ENCODE results near the gene CAV1.

The CAV1 gene

DNA sequence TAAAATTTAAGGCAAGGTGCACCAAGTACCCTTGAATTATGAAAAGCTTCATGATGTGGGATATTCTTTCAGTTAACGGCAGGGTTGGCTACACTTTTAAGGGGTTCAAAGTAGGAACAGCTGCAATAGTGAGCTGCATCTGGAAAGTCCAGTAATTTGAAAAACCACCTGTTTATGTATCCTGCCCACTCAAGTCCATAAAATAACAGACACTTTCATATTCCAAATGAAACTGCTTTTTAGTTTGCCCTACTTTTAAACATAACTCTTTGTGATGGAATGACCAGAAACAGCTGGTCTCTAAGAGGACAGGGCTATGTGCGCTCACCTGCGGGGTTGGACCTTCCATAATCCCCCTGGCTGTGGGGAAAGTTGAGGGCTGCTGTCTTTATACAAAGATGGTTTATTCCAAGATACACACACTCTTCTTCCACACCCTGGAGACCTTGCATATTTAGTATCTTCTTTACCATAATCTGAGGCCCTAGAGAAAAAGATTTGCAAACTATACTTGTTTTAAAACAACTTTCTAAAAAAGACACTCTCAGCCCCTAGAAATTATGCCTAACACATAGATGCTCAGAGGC lies 7.4 kb downstream of the CAV1 start:
- no peak for DNase-seq

DNA sequence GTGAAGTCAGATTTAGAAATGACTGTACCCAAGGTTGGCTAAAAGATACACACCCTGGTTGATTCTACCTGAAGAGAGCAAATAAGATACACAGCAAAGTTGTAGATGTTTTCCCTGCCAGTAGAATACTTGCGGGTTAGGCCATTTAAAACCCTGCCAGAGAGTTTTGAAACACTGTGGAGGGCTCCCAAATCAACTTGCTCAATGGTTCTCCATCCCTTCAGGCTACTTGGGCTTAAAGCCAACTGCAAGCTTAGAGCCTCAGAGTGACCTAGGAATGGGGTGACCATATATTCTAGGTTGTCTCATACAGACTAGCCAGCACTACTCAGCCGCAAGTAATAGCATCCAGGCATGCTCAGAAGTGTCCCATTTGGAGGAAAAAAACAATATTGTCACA lies 10.0 kb downstream of the CAV1 start:
- DNase-seq = no peak

GRCh38 chr7:116535416-116535815 lies 10.6 kb downstream of the CAV1 start:
- DNase-seq = no peak

DNA sequence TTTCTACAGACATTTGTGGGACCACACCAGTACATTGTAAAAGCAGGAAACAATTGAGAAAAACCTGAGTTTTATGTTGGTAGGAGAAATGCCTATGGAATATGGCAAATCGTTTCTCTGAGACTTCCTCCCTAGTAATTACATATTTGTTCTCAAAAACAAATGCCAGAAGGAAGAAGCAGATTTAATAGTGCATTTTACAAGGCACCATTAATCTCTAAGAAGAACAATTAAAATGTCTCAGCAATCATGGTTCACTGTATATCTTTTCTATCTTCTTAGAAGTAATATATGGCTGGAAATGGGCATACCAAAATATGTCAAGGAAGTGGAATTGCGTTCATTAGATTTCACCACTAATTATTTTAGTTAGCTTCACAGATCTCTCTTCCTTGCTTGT lies 13.3 kb downstream of the CAV1 start:
- DNase-seq = no peak

GRCh38 chr7:116539879-116540278 lies 15.0 kb downstream of the CAV1 start:
- DNase-seq = no peak

DNA sequence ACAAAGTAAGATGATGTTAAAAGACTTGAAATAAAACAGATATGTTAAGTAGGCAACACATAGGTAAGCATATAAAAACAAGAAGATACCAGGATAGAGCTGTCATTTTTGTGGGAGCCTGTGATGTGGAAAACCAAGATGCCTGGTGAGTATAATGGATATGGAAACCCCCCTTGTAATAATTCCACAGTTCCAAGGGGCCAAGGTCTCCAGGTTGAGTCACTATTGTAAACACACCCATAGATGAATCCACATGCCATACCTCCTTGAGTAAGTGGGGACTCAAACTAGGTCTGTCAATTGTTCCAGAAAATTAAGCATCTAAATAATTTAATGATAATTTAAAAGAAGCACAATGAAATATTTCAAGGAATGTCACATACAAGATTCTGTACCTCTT lies 15.9 kb downstream of the CAV1 start:
- no peak for DNase-seq

DNA sequence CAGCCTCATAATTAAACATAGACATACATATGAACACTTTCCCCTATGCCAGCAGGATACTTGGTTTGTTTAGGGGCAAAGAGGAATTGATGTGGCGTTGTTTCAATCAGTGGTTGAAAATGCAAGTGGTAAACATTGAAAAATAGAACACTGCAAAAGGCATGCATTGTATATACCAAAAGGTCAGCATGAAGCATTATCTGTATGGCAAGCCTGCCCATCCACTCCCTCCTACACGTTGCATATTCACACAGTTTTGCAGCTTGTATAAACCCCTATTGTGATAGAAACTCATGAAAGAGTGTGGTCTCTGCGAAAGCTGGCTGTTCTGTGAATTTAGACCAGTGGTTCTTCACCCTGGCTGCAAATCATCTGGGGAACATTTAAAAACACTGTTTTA lies 17.1 kb downstream of the CAV1 start:
- DNase-seq = no peak

GRCh38 chr7:116542618-116543017 lies 17.8 kb downstream of the CAV1 start:
- DNase-seq = no peak

DNA sequence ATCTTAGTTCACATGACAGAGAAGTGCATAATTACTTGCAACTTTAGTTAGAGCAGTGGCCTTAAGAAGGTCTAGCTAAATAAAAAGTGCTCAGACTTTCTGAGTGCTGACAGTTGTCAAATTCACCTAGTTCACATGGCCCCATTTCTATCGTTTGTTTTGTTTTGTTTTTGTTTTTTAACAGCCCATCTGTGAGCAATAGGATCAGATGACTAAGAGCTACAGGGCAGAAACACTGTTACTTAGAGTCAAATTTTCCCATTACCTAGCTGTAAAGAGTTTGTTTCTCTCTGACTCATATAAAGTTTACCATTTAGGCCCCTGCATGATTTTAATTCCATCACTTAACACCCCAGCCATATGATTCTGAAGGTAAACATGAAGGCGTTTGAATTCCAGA lies 18.8 kb downstream of the CAV1 start:
- no peak for DNase-seq

DNA sequence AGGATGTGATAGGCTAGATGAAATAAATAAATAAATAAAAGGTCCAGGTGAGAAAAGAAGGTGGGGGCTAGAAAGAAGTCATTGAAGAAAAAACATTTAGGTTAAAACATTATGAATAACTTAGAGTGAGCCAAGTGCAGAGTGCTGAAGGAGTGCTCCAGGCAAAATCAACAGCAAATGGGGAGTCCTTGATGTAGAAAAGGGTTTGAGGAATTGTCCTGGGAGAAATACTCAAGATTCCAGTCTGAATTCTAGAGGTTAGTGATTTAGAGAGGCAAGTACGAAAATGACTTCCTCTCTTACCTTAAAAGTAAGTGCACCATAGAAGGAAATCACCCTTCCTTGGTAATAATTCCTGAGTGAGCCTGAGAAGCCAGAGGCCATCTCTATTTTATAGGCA lies 19.7 kb downstream of the CAV1 start:
- no peak for DNase-seq

- DNase-seq = no peak
Observed at GRCh38 chr7:116545411-116545993, 20.7 kb downstream of the CAV1 start.

GRCh38 chr7:116546054-116546453 lies 21.2 kb downstream of the CAV1 start:
- DNase-seq = no peak

DNA sequence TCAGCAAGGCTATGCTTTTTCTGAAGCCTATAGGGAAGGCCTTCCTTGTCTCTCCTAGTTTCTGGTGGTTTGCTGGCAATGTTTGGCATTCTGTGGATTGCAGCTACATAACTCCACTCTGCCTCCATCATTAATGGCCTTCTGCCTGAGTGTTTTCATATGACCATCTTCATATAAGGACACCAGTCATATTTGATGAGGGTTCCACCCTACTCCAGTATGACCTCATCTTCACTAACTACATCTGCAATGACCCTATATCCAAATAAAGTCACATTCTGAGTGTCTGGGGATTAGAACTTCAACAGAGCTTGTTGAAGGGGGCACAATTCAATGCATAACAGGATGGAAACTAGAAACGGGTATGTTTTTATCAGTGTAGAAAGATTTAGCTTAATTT lies 22.1 kb downstream of the CAV1 start:
- DNase-seq = no peak

- no peak for DNase-seq
Observed at GRCh38 chr7:116547347-116547746, 22.5 kb downstream of the CAV1 start.

- DNase-seq = no peak
Observed at GRCh38 chr7:116548506-116548905, 23.7 kb downstream of the CAV1 start.

DNA sequence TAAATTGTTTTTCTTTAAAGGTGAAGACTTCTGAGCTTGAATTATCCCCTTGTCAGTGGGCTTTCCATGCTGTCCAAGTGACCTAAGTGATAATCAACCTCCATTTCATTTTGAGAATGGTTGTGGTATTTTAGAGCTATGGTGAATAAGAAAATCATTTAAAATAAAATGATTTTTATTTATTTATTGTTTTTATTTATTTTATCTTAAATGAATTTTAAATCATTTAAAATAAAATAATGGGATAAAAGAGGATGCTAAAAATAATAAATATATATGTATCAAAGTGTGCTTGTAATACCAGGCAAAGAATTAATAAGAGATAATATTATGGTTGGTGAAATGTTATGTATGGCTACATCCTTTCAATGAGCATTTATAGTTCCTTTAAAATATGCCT lies 24.5 kb downstream of the CAV1 start:
- DNase-seq = no peak

DNA sequence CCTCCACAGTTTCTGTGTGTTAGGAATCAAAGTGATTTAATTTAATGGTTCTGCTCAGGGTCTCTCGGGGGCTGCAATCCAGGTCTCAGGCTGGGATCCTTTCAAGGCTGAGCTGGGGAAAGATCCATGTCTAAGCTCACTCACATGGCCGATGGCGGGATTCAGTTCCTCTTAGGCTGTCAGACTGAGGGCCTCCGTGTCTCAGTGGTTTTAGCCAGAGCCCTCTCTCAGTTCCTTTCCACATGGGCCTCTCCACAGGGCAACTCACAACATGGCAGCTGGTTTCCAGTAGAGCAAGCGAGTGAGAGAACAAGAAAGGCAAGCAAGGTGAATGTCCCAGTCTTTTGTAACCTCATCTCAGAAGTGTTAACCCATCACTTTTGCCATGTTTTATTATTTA lies 26.9 kb downstream of the CAV1 start:
- no peak for DNase-seq

DNA sequence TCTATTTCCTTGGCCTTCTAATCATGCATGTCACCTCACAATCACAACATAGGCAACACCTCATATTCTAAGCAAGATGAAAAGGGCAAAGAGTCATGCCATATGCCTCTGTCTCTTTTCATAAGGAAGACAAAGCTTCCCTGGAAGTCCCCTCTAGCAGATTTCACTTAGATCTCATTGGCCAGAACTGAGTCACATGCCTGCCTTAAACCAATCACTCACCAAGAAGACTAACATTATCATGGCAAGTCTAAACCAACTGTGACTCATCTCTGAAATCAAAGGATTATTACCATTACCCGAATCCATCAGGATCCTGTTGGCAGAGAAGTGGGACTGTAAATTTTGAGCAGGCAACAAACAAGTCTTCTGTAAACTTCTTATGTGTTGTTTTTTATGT lies 27.8 kb downstream of the CAV1 start:
- no peak for DNase-seq

- DNase-seq = no peak
Observed at GRCh38 chr7:116553168-116553964, 28.5 kb downstream of the CAV1 start.

- DNase-seq = no peak
Observed at GRCh38 chr7:116554436-116554835, 29.6 kb downstream of the CAV1 start.

- DNase-seq = no peak
Observed at GRCh38 chr7:116554911-116555310, 30.1 kb downstream of the CAV1 start.

- no peak for DNase-seq
Observed at GRCh38 chr7:116557066-116557585, 32.3 kb downstream of the CAV1 start.

GRCh38 chr7:116557901-116558300 lies 33.1 kb downstream of the CAV1 start:
- no peak for DNase-seq
